Loucy (cell line): Measurements from ENCODE around the gene AVL9.

Experiments
- H2AFZ ChIP-seq: fragments of 200-600 bp; sonication (generic); 2 replicates; pipeline ENCODE4 v1.6.0; 2016; ENCODE audit warnings: antibody characterized with exemption, mild to moderate bottlenecking, low read length, moderate library complexity
- H3F3A ChIP-seq: fragments of 200-600 bp; 2 replicates; pipeline ENCODE4 v1.6.0; 2016; ENCODE audit warnings: antibody characterized with exemption, low read depth, mild to moderate bottlenecking
- H3K27me3 ChIP-seq: fragments of 200-600 bp; sonication (generic); 2 replicates; pipeline ENCODE4 v1.6.1; 2014; ENCODE audit warnings: low read length, mild to moderate bottlenecking; ENCODE audit not compliant: insufficient read depth, poor library complexity, severe bottlenecking
- H3K36me3 ChIP-seq: fragments of 200-600 bp; sonication (generic); 2 replicates; pipeline ENCODE4 v1.6.1; 2016; ENCODE audit warnings: low read length; ENCODE audit not compliant: insufficient read depth
- H3K4me1 ChIP-seq: fragments of 200-600 bp; sonication (generic); 2 replicates; pipeline ENCODE4 v1.5.1; 2014; ENCODE audit warnings: low read length, mild to moderate bottlenecking; ENCODE audit not compliant: insufficient read depth, poor library complexity, severe bottlenecking
- H3K4me2 ChIP-seq: fragments of 200-600 bp; sonication (generic); 2 replicates; pipeline ENCODE4 v1.6.0; 2014; ENCODE audit warnings: antibody characterized with exemption, low read length, low read depth, mild to moderate bottlenecking; ENCODE audit not compliant: poor library complexity, severe bottlenecking
- H3K4me3 ChIP-seq: fragments of 200-600 bp; sonication (generic); 2 replicates; pipeline ENCODE4 v1.5.1; 2014; ENCODE audit warnings: low read length, mild to moderate bottlenecking, mixed read lengths; ENCODE audit not compliant: poor library complexity, severe bottlenecking
- H3K79me2 ChIP-seq: fragments of 200-600 bp; sonication (generic); 2 replicates; pipeline ENCODE4 v1.6.1; 2014; ENCODE audit warnings: low read length; ENCODE audit not compliant: insufficient read depth
- H3K9ac ChIP-seq: fragments of 200-600 bp; sonication (generic); 2 replicates; pipeline ENCODE4 v1.6.0; 2014; ENCODE audit warnings: mild to moderate bottlenecking, low read depth, low read length, moderate library complexity; ENCODE audit not compliant: poor library complexity, severe bottlenecking
- H3K9me2 ChIP-seq: fragments of 200-600 bp; sonication (generic); replicated peaks from 2 replicates; pipeline ENCODE4 v1.6.1; 2016; ENCODE audit warnings: low read depth, low read length, mixed read lengths
- H3K9me3 ChIP-seq: fragments of 200-600 bp; sonication (generic); 2 replicates; pipeline ENCODE4 v1.6.1; 2014; ENCODE audit warnings: mild to moderate bottlenecking, antibody characterized with exemption, low read length, low read depth; ENCODE audit not compliant: insufficient read depth
- H4K20me1 ChIP-seq: fragments of 200-600 bp; sonication (generic); 2 replicates; pipeline ENCODE4 v1.6.0; 2014; ENCODE audit warnings: antibody characterized with exemption, low read length, mild to moderate bottlenecking; ENCODE audit not compliant: insufficient read depth, poor library complexity, severe bottlenecking
- EZH2phosphoT487 ChIP-seq: fragments of 200-600 bp; IDR thresholded peaks from 2 replicates; pipeline ENCODE4 v1.6.1; 2018; ENCODE audit warnings: antibody characterized with exemption, mild to moderate bottlenecking, moderate library complexity, borderline replicate concordance
- TF ChIP-seq, protein P1 (sequence below): fragments of 200-600 bp; sonication (generic); conservative IDR thresholded peaks from 2 replicates; pipeline ENCODE4 v1.5.1; 2014; ENCODE audit warnings: mild to moderate bottlenecking, antibody characterized with exemption, low read length

The AVL9 gene

GRCh38 chr7:32518534-32519140 is 23.3 kb downstream of the AVL9 start:
- peaks cover 15% of the 10 kb centered on the region for H3K36me3 ChIP-seq
- no peaks in the 10 kb centered on the region for H3K9me2 ChIP-seq
- no peaks in the 10 kb centered on the region for H4K20me1 ChIP-seq
- H3F3A ChIP-seq: no peaks in the 10 kb centered on the region
- no peak overlapping the region for H3K4me2 ChIP-seq
- H3K4me3 ChIP-seq: no peak overlapping the region
- TF ChIP-seq, protein P1, sequence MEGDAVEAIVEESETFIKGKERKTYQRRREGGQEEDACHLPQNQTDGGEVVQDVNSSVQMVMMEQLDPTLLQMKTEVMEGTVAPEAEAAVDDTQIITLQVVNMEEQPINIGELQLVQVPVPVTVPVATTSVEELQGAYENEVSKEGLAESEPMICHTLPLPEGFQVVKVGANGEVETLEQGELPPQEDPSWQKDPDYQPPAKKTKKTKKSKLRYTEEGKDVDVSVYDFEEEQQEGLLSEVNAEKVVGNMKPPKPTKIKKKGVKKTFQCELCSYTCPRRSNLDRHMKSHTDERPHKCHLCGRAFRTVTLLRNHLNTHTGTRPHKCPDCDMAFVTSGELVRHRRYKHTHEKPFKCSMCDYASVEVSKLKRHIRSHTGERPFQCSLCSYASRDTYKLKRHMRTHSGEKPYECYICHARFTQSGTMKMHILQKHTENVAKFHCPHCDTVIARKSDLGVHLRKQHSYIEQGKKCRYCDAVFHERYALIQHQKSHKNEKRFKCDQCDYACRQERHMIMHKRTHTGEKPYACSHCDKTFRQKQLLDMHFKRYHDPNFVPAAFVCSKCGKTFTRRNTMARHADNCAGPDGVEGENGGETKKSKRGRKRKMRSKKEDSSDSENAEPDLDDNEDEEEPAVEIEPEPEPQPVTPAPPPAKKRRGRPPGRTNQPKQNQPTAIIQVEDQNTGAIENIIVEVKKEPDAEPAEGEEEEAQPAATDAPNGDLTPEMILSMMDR: no peak
- H3K27me3 ChIP-seq: no peaks in the 10 kb centered on the region
- peaks cover 70% of the 10 kb centered on the region for H3K79me2 ChIP-seq
- no peak overlapping the region for H3K9ac ChIP-seq
- H3K9me3 ChIP-seq: peaks cover 35% of the 10 kb centered on the region
- H2AFZ ChIP-seq: no peak overlapping the region
- no peaks in the 10 kb centered on the region for H3K4me1 ChIP-seq

- peaks cover 73% of the 10 kb centered on the region for H3K79me2 ChIP-seq
- peaks cover 15% of the 10 kb centered on the region for H3K36me3 ChIP-seq
- H4K20me1 ChIP-seq: no peaks in the 10 kb centered on the region
- no peak overlapping the region for H2AFZ ChIP-seq
- no peak for TF ChIP-seq EZH2phosphoT487
- TF ChIP-seq, protein P1: no peak
- H3K4me2 ChIP-seq: no peak overlapping the region
- H3K4me1 ChIP-seq: no peaks in the 10 kb centered on the region
- peaks cover 35% of the 10 kb centered on the region for H3K9me3 ChIP-seq
- H3K9ac ChIP-seq: no peak overlapping the region
- H3F3A ChIP-seq: no peaks in the 10 kb centered on the region
- H3K9me2 ChIP-seq: no peaks in the 10 kb centered on the region
- H3K4me3 ChIP-seq: no peak overlapping the region
- no peaks in the 10 kb centered on the region for H3K27me3 ChIP-seq
These were observed 24.5 kb downstream of the AVL9 start for GRCh38 chr7:32519763-32520162.

DNA sequence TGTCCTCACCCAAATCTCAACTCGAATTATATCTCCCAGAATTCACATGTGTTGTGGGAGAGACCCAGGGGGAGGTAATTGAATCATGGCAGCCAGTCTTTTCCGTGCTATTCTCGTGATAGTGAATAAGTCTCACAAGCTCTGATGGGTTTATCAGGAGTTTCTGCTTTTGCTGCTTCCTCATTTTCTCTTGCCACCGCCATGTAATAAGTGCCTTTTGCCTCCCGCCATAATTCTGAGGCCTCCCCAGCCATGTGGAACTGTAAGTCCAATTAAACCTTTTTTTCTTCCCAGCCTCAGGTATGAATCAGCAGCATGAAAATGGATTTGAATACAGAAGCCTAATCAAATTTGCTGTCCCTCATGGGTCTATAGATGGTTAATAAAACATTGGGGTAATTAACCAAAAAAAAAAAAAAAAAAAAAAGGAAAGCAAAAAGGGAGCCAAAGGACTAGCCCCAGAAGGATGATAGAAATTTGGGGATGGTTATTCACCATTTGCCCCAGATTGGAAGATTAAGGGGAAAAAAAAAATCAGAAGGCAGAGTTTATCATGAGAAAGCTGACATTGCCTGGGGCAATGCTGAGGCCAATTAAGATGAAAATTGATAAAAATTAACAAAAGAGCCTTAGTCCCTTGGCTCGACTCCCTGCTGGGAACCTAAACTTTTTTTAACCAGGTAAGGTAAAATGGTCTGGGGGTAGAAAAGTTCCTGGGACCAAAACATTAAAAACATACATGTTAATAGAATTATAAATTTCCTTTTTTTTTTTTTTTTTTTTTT is 27.6 kb downstream of the AVL9 start:
- no peak overlapping the region for H3K9ac ChIP-seq
- peaks cover 79% of the 10 kb centered on the region for H3K79me2 ChIP-seq
- no peak overlapping the region for H2AFZ ChIP-seq

More for the DNA sequence above, 27.6 kb downstream of the AVL9 start:
- Histone ChIP-seq H3K4me3 (no peak overlapping the region), H3K27me3 (no peaks in the 10 kb centered on the region), H4K20me1 (no peaks in the 10 kb centered on the region), H3K9me3 (peaks cover 32% of the 10 kb centered on the region), H3K9me2 (no peaks in the 10 kb centered on the region), H3K4me2 (no peak overlapping the region), H3F3A (no peaks in the 10 kb centered on the region), H3K36me3 (peaks cover 10% of the 10 kb centered on the region; the same call in 1 of the 2 replicates), H3K4me1 (no peaks in the 10 kb centered on the region)
- TF ChIP-seq, protein P1: no peak
- no peak for TF ChIP-seq EZH2phosphoT487
